ENCODE data around the gene ARID3B. TPM values are rescaled to one million over a fixed set of nuclear protein-coding genes. Genes with fewer than 3 reads are reported as not detected.

The ARID3B gene
- total RNA-seq, 1 donor from 2014 or later, result 2.0 TPM

DNA sequence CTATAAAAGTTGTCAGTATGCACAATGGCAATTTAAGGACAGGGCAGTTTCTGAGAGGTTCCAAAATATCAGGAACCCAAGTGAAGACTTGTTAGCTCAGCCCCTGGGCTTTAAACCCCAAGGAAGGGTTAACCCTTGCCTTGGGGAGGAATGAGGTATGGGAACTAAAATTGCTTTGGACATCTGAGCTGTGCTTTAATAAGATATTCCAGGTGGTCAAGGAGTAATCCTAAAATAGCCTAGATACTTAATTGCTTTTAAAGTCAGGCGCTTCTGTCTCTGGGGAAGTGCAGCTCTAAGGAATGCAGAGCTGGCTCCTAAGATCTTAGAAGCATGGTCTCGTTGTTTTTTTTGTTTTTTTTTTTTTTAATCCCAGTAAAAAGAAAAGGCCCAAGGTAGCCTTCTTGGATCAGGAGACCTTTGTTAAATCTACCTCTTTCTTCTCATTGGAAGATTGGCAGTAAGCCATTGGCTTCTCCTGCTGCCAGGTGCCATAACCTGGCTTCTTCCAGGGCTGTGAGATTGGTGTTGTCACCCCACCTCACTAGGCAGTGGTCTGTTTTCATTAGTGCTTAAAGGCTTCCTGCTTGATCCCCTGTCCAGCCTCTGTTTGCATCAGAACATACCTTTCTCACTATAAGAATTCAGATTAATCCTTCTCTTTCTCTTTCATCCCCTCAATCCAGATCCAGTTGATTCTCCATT, 24.5 kb downstream of the ARID3B start:
- DNase-seq, result no peak
- H3K27me3 ChIP-seq (ENCODE audit: low read depth), result no peaks in the 10 kb centered on the region
- H3K4me3 ChIP-seq, result no peak overlapping the region
- no peak overlapping the region for H3K27ac ChIP-seq (replicated peaks)
- no peaks in the 10 kb centered on the region for H3K9me3 ChIP-seq (replicated peaks)
- intact Hi-C loops (cut with micrococcal nuclease), result no loop called here
- TF ChIP-seq, protein P1, sequence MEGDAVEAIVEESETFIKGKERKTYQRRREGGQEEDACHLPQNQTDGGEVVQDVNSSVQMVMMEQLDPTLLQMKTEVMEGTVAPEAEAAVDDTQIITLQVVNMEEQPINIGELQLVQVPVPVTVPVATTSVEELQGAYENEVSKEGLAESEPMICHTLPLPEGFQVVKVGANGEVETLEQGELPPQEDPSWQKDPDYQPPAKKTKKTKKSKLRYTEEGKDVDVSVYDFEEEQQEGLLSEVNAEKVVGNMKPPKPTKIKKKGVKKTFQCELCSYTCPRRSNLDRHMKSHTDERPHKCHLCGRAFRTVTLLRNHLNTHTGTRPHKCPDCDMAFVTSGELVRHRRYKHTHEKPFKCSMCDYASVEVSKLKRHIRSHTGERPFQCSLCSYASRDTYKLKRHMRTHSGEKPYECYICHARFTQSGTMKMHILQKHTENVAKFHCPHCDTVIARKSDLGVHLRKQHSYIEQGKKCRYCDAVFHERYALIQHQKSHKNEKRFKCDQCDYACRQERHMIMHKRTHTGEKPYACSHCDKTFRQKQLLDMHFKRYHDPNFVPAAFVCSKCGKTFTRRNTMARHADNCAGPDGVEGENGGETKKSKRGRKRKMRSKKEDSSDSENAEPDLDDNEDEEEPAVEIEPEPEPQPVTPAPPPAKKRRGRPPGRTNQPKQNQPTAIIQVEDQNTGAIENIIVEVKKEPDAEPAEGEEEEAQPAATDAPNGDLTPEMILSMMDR (IDR thresholded peaks at IDR 0.05; ENCODE audit: borderline replicate concordance), result no peak
- H3K36me3 ChIP-seq, result no peaks in the 10 kb centered on the region
- peaks cover 14% of the 10 kb centered on the region for H3K4me1 ChIP-seq

DNA sequence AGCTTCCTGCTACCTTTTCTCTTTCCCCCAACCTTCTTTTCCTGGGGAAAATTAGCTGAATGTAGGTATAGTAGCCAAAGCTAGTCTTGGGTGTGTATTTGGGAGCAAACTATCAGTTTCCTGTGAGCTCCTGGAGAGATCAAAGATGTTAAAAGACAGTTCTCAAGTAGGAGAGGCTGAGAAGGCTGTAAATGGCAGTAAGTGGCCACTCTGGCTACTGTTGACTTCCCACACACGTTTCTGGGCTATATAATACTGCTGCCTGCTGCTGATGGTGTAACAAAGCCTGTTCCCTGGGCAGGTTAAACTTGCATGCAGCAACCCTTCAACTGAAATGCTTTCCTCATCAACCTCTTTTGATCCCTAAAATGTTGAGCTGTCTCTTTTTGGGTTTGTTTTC, 27.6 kb downstream of the ARID3B start:
- H3K27ac ChIP-seq (replicated peaks), result no peak overlapping the region
- TF ChIP-seq, protein P1 (IDR thresholded peaks at IDR 0.05; ENCODE audit: borderline replicate concordance), result no peak
- intact Hi-C loops (cut with micrococcal nuclease), result no loop called here
- no peak overlapping the region for H3K4me3 ChIP-seq
- DNase-seq, result no peak
- no peaks in the 10 kb centered on the region for H3K9me3 ChIP-seq (replicated peaks)
- H3K27me3 ChIP-seq (ENCODE audit: low read depth), result no peaks in the 10 kb centered on the region
- peaks cover 20% of the 10 kb centered on the region for H3K4me1 ChIP-seq
- peaks cover 6% of the 10 kb centered on the region for H3K36me3 ChIP-seq

DNA sequence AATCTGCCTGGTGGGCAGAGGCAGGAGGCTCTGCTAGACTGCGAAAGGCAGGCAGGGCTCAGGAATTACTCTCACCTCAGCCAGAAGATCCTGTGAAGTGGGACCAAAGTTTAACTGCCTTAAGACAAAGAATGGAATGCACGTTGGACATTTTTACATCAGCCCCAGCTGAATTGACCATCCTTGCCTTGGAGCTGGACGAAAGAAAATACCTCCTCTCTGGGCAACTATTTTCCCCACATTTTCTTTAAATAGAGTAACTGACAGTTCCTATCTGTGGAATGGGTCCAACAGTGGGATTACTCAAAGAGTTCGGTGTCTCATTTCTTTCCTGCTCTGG, 28.7 kb downstream of the ARID3B start:
- H3K27me3 ChIP-seq (ENCODE audit: low read depth), result no peaks in the 10 kb centered on the region
- H3K36me3 ChIP-seq, result peaks cover 12% of the 10 kb centered on the region
- no peak for DNase-seq
- H3K4me3 ChIP-seq, result no peak overlapping the region
- peaks cover 20% of the 10 kb centered on the region for H3K4me1 ChIP-seq
- TF ChIP-seq, protein P1 (IDR thresholded peaks at IDR 0.05; ENCODE audit: borderline replicate concordance), result no peak
- H3K27ac ChIP-seq (replicated peaks), result no peak overlapping the region
- intact Hi-C loops (cut with micrococcal nuclease), result no loop called here
- no peaks in the 10 kb centered on the region for H3K9me3 ChIP-seq (replicated peaks)

DNA sequence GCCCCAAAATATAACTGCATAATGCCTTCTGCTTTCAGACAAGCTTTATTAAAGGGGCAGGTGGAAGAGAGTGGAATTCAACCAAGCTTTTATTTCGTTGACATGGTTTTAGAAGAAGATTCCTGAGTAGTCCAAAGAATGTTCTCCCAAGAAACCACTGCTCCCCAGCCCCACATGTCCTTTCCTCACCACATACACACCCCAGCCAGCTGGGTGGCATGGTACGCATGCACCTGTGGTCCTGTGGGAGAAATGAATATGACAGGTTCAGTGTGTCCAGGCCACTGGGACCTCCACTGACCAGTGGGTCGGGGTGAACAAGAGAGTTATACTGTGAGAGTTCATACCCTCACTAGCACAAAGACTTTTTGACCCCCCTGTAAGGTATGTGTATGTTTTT, 30.2 kb downstream of the ARID3B start:
- TF ChIP-seq, protein P1 (IDR thresholded peaks at IDR 0.05; ENCODE audit: borderline replicate concordance), result no peak
- Histone ChIP-seq H3K4me1 (peaks cover 20% of the 10 kb centered on the region), H3K36me3 (peaks cover 27% of the 10 kb centered on the region), H3K4me3 (no peak overlapping the region), H3K27me3 (ENCODE audit: low read depth) (no peaks in the 10 kb centered on the region), H3K27ac (replicated peaks) (no peak overlapping the region), H3K9me3 (replicated peaks) (no peaks in the 10 kb centered on the region)
- intact Hi-C loops (cut with micrococcal nuclease), result no loop called here
- DNase-seq, result no peak

DNA sequence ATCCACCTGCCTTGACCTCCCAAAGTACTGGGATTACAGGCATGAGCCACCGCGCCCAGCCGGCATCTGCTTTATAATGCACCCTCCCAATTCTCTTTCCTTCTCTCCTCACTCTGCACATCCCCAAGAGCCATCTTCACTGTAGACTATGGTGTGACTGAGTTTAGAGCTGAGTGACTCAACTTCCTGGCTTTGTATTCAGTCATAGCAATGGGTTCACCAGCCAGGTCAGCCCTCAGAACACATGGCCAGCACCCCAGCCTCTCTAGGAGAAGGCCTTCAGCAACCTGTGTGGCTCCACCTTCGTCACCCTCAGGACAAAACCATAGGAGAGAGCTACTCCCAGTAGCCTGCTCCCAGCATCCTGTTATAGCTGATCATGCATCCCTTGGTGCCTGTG, 33.0 kb downstream of the ARID3B start:
- DNase-seq, result no peak
- intact Hi-C loops (cut with micrococcal nuclease), result no loop called here
- TF ChIP-seq, protein P1 (IDR thresholded peaks at IDR 0.05; ENCODE audit: borderline replicate concordance), result no peak
- H3K27ac ChIP-seq (replicated peaks), result no peak overlapping the region
- H3K36me3 ChIP-seq, result peaks cover 37% of the 10 kb centered on the region
- H3K9me3 ChIP-seq (replicated peaks), result no peaks in the 10 kb centered on the region
- H3K4me1 ChIP-seq, result peaks cover 20% of the 10 kb centered on the region
- no peaks in the 10 kb centered on the region for H3K27me3 ChIP-seq (ENCODE audit: low read depth)
- no peak overlapping the region for H3K4me3 ChIP-seq

Data from left ventricle myocardium inferior (tissue), 1 donor.